NCI-H2081 (cell line): Measurements from ENCODE around the gene MTRF1.

Experiments
- DNase-seq, 2 experiments: peaks; one replicate each; lab custom pipeline; 2025; lab: John Stamatoyannopoulos, UW

The MTRF1 gene, protein sequence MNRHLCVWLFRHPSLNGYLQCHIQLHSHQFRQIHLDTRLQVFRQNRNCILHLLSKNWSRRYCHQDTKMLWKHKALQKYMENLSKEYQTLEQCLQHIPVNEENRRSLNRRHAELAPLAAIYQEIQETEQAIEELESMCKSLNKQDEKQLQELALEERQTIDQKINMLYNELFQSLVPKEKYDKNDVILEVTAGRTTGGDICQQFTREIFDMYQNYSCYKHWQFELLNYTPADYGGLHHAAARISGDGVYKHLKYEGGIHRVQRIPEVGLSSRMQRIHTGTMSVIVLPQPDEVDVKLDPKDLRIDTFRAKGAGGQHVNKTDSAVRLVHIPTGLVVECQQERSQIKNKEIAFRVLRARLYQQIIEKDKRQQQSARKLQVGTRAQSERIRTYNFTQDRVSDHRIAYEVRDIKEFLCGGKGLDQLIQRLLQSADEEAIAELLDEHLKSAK

DNA sequence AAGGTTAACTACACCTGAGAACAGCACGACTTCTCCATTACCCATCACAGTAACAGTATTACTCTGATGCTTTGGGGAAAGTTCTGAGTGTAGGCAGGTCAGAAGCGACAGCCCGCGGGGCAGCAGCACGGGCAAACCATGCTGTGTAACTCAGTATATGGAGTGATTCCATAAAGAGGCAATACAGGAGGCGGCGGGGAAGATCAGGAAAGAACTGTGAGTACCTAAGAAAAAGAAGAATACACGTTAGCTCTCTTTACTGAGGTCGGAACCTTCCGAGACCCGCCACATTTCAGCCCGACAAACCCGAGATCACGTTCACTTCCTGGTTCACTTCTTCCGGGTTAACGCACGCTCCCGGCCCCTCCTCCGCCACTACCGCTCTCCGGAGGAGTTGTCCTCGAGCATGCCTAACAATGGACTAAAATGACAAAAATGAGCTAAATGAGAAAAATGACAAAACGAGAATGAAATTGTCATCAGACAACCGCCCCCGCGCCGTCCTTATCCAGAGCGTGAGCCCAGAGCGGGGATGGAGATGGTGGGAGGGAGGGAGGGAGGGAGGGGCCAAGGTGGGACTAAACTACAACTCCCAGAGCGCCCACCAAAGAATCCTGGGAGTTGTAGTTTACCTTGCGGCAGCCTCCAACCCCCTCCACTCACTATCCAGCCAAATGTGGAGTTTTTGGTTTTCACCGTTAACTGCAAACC, at the start of gene MTRF1:
MTRF1 (minus strand) TSS at position 316 of the 711 bp plus-strand sequence. CDS start 2,669 bp downstream, outside the sequence.
- DNase-seq: peak; percentile 47 to 77

DNA sequence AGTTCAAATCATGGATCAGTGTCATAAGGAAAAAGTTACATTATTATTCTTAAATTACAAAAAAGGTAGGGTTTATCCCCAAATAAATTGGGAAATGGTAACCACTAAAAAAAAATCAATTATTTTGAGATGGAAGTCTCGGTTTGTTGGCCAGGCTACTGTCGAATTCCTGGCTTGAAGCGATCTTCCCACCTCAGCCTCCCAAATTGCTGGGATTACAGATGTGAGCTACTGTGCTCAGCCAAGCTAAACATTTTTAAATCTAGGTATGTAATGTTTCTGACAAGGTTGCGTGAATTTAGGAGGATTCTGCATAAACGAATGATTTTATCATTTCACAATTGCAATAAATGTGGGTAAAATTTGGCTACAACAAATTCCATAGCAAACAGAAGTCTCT, 49.7 kb upstream of the MTRF1 start:
- DNase-seq: no peak

DNA sequence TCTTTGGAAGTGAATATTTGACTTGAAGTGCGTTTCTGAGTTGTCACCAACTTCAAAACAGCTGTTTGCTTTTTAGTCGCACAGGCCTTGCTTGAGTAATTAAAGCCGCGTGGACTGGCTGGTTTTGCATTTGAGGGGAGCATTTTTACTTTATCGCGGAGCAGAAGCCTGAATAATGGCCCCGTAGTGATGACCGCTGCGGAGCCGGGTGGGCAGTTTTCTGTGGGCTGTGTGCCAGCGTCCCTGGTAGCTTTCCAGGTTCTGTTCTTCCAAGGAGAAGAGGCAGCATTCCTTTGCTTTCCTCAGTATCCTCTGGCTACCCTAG, 48.8 kb upstream of the MTRF1 start:
- peak in 1 of 2 experiments; percentile 9 for DNase-seq

DNA sequence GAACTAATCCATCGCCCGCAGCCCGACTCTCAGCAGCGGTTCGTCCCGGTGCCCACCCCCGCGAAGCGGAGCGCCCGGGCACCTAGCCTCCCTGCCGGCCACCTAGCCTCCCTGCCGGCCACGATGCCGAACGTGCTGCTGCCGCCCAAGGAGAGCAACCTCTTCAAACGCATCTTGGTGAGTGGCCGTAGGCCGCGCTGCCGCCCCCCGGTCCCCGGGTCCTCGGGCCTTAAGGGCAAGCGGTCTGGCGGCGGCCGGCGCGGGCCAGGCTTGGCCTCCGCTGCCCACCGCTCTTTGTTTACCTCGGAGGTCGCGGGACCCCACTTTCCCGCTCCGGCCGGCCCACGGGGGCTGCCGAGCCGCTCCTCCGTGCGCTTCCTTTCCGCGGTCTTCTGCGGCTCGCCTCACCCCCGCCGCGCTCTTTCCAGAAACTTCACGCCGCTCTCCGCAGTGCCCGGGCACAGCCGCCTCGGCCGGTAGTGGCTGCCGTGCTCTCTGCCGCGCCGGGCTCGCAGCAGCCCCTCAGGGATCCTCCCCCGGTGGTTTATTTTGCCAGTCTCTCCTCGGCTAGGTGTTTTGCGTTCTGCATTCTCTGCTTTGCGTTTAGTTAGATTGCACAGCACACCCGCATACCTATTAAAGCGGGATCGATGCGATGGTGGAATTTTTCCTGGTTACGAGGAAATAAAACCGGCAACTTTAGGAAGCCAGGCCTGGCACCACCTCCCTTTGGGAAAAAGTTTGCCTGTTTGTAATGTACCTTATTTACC, 48.2 kb upstream of the MTRF1 start:
- DNase-seq: peak in 1 of 2 experiments; percentile 61

DNA sequence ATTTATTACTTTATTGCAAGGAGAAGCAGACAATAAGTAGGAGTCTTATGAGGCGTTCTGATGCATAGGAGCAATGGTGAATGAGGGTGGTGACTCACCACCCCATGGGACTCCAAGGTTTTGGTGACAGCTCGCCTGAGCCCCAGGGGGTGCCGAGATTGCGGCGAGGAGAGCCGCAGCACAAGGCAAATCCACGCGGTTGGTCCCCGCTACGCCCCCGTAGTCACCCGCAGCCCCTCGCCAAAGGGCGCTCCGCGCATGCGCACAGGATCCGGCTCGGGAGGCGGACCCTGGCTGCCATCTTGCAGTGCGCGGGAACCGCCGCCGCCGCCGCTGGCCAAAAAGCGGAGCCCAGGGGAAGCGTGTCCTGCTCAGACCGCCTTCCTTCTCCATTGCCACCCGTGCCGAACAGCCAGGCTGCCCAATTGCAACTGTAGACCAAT, 47.6 kb upstream of the MTRF1 start, which contains the start of gene NAA16:
NAA16 (plus strand) TSS at position 305 of the 443 bp plus-strand sequence. CDS start 262 bp downstream, outside the sequence.
- peak; percentile 87 to 88 for DNase-seq

DNA sequence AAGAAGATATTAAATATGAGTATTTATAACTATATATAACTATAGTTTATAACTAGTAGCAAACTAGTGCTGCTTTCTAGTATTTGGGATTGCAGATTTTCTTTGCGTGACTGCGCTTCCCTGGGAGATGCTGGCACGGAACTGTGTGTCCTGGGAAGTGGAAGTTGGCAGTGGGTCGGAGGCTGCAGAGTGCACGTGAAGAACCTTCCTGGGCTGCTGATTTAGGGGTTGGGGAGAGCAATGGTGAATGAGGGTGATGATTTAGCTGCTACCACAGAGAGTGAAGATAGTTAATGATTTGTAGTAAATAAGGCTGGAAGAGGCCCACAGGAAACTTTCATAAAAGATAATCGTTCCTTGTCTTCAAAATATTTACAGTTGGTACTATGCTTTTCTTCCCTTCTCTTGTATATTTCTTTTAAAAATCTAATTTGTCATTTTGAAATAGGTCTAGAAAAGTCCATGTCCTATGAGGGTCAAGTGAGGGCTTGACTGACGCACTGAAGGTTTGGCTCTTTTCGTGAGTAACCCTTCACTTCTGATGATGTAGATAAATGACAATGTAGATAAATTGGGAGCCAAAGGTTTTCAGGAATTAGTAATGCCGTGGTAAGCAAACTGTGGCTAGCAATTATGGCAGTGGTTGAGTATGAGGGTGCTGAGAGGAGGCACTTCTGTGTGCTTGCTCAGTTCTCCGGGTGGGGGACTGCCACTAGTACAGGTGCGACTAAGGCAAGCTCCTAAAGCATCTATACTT, 44.7 kb upstream of the MTRF1 start:
- no peak for DNase-seq

DNA sequence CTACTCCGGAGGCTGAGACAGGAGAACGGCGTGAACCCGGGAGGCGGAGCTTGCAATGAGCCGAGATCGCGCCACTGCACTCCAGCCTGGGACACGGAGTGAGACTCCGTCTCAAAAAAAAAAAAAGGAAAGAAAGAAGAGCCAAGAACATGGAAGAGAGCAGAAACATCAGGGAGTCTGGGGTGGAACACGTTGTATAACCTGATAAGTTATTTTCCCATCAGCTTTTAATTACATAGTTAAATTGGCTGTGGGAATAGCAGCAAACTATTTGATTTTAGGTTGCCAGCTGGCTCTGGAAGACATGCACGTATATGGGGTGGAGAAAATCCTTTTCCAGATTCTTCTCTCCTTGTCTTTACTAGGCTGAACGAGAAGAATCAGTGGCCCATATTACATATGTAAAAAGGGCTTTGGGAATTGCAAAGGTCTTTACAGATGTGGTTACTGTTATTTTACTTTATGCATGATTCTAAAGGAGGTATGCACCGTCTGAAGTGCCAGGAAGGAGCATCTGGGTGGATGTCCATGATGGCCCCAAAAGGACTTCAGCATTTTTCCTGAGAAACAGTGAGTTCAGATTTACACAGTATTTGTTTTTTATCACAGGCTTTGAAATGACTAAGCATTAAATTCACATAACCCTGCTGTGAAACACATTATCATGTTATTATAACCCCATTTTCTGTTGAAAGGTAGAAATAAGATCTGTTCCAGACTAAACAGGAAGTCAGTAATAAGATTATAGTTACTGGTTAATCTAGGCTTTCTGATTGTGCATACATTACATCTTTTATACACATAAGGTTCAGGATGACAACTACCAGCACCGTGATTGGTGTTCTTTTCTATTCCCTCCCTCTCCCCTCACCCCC, 43.1 kb upstream of the MTRF1 start:
- DNase-seq: peak in 1 of 2 experiments; percentile 16

DNA sequence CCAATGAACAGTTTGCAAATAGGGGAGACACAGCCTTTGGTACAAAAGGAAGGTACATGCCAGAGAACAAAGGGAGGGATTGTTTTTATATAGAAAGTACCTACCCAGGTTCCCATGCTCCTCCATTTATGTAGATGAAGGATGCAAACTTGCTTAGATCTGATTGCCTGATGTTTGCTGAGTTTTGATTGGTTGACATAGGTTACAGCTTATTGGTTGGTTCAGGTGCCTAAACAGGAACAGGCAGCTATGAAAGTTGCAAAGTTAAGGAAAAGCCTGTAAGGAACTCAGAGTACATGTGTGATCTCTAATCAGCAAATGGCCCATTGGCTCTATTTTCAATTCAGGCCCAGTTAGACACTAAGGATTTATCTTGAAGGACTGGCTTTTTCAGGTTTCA, 41.2 kb upstream of the MTRF1 start:
- DNase-seq: no peak

DNA sequence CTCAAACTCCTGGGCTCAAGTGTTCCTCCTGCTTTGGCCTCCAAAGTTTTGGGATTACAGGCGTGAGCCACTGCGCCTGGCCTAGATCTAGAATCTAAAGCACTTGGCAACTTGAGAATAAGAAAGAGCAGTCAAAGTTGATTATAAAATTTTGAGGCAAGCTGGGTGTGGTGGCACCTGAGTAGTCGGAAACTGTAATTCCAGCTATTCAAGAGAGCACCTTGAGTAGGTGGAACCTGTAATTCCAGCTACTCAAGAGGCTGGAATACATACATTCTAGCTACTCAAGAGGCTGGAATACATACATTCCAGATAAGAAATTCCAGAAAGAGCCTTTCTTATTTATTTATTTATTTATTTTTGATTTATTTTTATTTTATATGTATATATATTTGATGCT, 39.4 kb upstream of the MTRF1 start:
- DNase-seq: no peak

DNA sequence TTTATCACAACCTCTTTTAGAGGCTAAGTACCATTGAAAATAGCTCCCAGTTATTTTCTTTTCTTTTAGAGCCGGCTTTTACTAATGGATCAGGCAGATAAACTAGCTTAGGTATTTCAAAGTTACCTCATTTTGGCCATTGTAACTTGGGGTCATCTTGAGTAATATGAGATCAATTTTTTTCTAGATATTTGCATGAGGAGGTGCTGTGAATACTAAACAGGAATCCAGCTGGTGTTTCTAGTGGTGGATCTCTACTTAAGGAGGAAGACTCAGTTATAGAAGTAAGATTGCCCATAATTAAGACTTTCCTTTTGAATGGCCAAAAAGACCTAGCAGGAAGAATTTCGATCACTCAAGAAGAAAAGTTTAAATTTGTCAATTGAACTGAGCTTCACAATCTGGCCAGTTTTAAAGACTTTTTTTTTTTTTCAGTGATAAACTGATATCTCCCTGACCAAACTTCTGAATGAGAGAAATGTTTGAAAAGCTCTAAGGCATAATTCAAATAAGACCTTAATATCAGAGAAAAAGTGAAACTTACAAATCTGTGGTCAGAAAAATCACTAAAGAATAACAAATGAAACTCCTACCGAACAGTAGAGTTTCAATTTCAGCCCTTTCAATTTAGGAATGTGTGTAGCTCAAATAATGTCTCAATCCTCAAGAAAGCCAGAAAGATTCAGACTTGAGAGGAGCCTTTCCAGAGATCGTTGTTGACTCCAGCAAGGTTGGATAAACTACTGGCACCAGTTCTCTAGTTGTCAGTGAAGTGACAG, 36.1 kb upstream of the MTRF1 start:
- no peak for DNase-seq

DNA sequence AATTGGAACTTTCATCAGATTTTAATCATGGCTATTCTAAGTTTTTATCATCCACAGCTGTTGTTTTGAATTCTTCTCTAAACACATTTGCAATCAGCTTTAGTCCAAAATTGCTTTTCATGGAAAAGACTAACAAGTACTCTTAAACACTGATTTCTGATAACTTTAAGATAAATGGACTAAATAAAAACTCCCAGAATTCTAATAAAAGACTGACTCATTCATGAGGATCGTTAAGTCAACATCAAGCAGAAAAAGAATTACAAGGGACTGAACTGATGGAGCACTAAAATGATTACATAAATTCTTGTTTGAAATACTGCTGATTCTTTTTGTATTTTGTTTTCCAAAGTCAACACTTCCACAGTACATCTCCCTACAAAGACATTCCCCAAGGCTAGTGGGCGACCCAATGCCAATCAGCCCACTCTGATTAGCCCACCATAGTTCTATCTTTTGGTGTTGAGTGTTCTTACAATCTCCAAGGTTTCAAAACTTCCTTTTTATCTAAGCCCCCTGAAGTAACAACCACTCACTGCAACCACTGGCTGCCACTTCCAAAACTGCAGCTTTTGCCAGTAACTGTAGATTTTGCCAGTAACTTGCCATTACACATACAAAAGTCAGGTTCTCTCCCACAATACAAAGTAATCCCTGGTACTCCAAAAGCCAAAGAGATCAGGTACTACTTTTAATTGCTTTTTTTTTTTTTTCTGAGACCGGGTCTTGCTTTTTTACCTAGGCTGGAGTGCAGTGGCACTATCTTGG, 33.7 kb upstream of the MTRF1 start:
- no peak for DNase-seq

DNA sequence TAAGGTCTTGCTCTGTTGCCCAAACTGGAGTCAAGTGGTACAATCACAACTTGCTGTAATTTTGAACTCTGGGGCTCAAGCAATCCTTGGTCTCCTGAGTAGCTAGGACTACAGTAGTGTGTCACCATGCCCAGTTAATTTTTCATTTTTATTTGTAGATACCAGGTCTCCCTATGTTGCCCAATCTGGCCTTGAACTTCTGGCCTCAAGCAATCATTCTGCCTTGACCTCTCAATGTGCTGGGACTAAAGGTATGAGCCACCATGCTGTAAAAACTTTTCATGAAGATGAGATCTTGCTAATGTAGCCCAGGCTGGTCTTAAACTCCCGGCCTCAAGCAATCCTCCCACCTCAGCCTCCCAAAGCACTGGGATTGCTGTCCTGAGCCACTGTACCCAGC, 32.6 kb upstream of the MTRF1 start:
- no peak for DNase-seq

DNA sequence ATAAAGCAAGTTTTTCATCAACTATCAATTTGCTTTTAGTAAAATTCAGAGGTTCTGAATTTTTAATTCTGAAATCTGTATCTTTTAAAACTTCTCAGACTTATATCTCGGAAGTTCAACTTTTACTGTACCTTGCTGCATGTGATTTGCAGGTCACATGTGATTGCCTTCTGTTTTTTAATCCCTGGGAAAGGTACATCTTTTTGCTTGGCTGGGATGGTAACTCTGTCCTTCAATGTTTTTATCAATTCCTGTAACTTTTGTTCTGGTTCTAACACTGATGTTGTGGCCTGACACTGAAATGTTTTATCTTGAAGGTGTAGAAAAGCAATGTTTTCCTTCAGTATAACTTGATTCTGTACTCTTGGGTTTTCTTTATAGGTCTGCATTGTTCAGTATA, 31.5 kb upstream of the MTRF1 start:
- no peak for DNase-seq

DNA sequence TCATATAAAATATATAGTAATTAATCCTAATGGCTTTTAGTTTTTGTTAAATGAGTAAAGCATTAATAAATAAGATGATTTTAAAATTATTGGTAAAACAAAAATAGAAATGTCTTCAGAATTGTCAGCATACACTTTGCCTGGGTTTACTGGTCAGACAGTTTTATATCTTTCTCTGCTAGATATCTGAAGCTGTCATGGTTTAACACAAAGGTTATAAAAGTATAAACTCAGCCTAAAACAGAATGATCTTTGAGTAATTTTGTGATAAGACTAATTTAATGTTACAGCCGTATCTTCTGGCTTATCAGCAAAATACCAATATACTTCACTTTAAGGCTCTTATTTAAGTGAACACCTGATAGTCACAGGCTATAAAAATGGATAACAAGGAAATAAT, 29.9 kb upstream of the MTRF1 start:
- no peak for DNase-seq

DNA sequence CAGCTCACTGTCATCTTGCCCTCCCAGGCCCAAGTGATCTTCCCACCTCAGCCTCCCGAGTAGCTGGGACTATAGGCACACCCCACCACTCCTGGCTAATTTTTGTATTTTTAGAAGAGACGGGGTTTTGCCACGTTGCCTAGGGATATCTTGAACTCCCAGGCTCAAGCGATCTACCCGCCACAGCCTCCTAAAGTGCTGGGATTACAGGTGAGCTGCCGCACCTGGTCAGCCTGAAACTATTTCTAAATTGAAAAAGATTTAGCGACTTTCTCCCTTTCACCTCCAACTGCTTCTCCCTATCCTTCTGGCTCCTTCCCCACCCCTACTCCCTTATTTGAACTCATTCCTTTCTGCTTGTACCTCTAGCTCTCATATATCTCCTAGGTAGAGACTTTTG, 27.9 kb upstream of the MTRF1 start:
- DNase-seq: no peak

DNA sequence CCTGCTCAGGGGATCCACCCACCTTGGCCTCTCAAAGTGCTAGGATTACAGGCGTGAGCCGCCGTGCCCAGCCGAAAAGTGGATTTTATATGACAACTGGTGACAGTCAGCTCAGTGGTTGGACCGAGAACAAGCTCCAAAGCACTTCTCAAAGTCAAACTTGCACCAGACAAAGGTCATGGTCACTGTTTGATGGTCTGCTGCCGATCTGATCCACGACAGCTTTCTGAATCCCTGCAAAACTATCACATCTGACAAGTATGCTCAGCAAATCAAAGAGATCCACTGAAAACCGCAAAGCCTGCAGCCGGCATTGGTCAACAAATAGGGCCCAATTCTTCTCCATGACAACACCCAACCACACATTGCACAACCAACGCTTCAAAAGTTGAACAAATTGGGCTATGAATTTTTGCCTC, 26.1 kb upstream of the MTRF1 start:
- DNase-seq: no peak

DNA sequence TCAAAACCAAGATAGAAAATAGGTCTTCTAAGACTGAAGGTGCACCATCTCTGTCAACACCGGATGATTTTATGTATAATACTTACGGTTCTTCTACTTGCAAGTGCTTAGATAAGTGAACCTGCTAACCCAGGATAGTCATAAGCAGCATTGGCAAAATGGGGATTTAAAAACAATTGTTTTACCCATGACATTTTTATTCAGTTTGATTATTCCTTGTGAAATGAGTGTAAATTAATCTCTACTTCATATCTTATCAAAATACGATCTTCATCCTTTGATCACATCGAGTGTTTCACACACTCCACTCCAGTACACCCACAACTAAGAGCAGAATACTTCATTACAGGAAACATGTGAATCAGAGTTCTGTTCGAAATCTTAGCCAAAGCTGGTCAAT, 23.0 kb upstream of the MTRF1 start:
- no peak for DNase-seq

DNA sequence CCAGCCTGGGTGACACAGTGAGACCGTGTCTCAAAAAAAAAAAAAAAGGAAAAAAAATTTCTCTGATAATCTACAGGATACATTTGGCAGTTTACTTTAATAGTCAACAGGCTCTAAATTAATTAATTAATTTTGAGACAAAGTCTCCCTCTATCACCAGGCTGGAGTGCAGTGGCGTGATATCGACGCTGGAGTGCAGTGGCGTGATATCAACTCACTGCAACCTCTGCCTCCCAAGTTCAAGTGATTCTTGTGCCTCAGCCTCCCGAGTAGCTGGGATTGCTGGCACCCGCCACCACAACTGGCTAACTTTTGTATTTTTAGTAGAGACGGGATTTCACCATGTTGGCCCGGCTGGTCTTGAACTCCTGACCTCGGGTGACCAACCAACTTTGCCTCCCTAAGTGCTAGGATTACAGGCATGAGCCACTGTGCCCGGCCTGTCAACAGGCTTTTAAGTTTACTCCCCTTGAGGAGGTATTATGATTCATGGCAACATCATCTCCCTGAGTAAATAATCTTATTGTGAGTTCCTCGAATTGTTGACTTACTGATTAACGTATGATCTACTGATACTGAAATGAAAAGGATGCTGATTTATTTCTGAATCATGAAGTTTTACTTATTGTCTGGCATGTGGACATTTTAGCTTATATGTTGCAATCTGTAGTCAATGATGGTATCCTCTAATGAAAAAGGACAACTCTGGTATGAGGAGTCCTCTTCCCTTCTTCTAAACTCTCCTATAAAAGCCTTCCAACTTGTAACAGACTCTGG, 21.3 kb upstream of the MTRF1 start:
- DNase-seq: no peak
